Brain microvascular endothelial cell (primary cell): ENCODE results near the gene POC1B.

Source experiments
- DNase-seq: peaks from one replicate; pipeline ENCODE4 v3.0.0-alpha.2; 2020
- H3K27ac ChIP-seq: fragments of 250-450 bp; sonication (Bioruptor Pico); 2 replicates; pipeline ENCODE4 v1.5.1; 2020; ENCODE audit warnings: mild to moderate bottlenecking, moderate library complexity
- H3K27me3 ChIP-seq: fragments of 250-450 bp; sonication (Bioruptor Pico); replicated peaks from 2 replicates; pipeline ENCODE4 v1.5.1; 2020; ENCODE audit warnings: mild to moderate bottlenecking
- H3K36me3 ChIP-seq: fragments of 250-450 bp; sonication (Bioruptor Pico); replicated peaks from 2 replicates; pipeline ENCODE4 v1.5.1; 2020; ENCODE audit warnings: mild to moderate bottlenecking
- H3K4me3 ChIP-seq: 2 replicates; pipeline ENCODE4 v1.5.1; 2011; ENCODE audit warnings: low read depth, mild to moderate bottlenecking, control low read depth, low read length, moderate library complexity
- in situ Hi-C: cut with HindIII; loops from 2 replicates; pipeline ENCODE4 v1.10.0; 2017; ENCODE audit warnings: low sequenced_read_pairs, low pct_ligation_motif_present
- TF ChIP-seq, protein P1 (sequence below): IDR thresholded peaks from 2 replicates; pipeline ENCODE4 v1.5.1; 2011; ENCODE audit warnings: low read depth, mild to moderate bottlenecking, moderate library complexity, low read length, control low read depth, inconsistent platforms; ENCODE audit errors: missing control alignments

The POC1B gene

DNA sequence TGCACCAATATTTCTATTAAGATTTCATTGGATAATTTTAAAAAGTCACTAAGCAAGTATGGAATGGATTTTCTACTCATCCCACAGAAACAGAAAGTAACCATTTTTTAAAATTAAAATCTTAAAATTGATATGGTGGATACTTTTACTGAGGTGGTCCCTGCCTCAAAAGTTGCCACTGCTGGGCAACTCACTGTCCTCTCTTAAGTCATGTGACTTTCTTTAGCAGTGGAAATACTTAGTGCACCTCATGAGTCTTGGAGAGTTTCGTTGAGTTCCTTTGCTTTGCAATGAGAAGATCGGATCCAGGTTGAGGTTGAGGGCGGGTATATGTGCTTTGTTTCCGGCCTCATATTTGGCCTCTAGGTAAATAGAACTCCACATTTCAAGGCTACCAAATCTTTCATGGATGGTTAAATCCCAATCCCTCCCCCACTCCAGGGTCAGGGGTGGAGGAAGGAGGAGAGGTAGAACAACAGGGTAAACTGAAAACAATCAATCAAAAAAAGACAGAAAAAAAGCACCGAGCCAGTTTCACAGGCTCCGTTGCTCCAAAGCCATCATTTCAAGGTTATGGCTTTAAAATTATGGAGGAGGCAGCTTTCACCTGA lies 134.0 kb downstream of the POC1B start:
- DNase-seq: no peak
- H3K27ac ChIP-seq: peak overlapping the region; percentile 48
- no peaks in the 10 kb centered on the region for H3K36me3 ChIP-seq
- H3K4me3 ChIP-seq: no peak overlapping the region
- in situ Hi-C loops: no loop called here
- TF ChIP-seq, protein P1, sequence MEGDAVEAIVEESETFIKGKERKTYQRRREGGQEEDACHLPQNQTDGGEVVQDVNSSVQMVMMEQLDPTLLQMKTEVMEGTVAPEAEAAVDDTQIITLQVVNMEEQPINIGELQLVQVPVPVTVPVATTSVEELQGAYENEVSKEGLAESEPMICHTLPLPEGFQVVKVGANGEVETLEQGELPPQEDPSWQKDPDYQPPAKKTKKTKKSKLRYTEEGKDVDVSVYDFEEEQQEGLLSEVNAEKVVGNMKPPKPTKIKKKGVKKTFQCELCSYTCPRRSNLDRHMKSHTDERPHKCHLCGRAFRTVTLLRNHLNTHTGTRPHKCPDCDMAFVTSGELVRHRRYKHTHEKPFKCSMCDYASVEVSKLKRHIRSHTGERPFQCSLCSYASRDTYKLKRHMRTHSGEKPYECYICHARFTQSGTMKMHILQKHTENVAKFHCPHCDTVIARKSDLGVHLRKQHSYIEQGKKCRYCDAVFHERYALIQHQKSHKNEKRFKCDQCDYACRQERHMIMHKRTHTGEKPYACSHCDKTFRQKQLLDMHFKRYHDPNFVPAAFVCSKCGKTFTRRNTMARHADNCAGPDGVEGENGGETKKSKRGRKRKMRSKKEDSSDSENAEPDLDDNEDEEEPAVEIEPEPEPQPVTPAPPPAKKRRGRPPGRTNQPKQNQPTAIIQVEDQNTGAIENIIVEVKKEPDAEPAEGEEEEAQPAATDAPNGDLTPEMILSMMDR: no peak
- no peaks in the 10 kb centered on the region for H3K27me3 ChIP-seq

DNA sequence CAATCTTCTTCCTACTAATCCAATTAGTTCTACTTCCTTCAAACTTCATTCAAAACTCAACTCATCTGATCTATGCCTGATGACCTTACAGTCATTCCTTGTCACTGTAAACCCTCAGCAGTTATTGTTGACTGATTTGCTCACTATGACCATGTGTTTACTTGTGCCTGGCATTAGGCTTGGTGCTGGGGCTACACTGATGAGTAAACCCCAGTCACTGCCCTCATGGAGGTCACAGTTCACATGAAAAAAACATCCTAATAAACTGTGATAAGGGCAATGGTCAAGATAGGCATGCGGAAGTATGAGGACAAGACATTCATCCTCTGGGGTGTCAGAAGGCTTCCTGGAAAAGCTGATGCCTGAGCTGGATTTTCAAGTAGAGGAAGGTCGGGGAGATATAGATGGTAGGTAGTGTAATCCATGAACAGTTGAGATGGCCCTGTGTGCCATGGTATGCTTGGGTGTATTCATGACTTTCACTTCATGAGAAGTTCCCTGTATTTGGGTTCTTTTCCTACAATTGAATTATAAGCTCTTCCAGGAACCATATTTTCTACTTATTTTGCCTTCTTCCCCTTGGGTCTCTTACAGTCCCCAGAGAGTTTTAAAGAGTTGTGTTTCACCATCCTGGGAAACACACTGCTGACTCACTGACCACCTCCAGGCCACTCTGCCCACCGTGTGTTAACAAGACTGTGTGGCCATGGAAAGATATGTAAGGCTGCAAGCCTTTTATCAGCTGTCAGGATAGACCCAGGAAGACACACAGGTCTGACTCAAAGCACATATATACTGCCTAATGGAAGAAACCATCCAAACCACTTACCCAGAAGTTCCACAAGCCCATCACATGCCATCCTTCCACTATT lies 134.8 kb downstream of the POC1B start:
- in situ Hi-C loops: no loop called here
- no peaks in the 10 kb centered on the region for H3K27me3 ChIP-seq
- DNase-seq: peak; percentile 84
- H3K27ac ChIP-seq: peak overlapping the region; percentile 48
- TF ChIP-seq, protein P1: no peak
- H3K36me3 ChIP-seq: no peaks in the 10 kb centered on the region
- H3K4me3 ChIP-seq: no peak overlapping the region

DNA sequence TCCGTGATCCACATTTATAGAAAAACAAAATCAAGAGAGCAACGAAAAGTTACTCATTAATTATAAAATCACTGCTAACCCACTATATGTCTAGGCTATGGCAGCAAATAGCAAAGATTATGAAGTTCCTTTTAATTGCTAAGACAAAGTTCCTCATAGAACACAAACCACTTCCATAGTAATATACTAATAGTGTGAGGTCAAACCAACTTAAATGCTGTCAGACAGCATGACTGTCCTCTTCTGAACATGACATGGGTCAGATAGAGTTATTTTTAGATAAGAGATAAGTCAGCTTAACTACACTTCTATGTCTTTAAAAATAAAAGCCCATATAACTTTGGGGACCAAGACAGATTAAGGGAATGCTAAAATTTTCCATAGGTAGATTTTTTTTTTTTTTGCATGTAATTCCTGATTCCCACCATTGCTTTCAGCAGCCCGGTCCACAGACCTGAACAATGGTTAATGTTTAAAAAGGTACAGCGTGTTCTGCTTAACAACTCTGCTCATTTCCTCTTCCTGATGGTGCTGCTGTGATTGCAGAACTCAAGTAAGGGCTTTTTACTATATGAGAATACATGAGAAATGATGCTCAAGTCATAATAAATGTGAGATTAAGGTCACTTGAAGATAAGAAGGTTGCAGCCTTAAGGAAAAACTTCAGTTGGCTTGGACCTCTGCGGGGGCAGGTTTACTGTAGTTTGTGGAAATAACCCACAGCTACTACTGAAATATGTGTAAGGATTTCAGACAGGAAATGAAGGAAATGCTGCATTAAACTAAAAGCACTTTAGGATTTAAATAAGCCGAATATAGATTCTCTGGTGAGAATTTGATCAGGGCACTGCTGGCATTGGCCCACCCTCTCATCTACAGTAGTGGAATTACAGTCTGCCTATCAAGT lies 135.8 kb downstream of the POC1B start:
- DNase-seq: peak; percentile 40

DNA sequence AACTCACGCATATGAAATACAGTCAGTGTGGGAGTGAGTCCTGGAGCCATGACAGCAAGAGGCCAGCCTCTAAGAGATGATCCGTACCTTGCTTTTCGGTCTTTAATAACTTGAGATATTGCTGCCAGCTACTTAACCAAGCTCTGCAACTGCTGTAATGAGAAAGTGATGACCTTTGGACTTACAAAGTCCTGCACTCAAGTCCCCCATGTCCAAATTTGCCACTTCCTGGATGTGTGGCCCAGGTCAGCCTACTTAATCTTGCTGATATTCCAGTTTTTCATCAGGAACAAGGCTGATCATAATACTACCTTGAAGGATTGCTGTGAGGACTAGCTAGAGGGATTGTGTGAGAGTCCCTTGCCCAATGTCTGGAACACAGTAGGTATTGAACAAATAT lies 139.7 kb downstream of the POC1B start:
- Histone ChIP-seq H3K27me3 (no peaks in the 10 kb centered on the region), H3K4me3 (no peak overlapping the region), H3K27ac (no peak overlapping the region), H3K36me3 (no peaks in the 10 kb centered on the region)
- DNase-seq: no peak
- TF ChIP-seq, protein P1: no peak
- in situ Hi-C loops: no loop called here

More for the DNA sequence above, 135.8 kb downstream of the POC1B start:
- in situ Hi-C loops: no loop called here
- TF ChIP-seq, protein P1: no peak
- no peaks in the 10 kb centered on the region for H3K27me3 ChIP-seq
- no peaks in the 10 kb centered on the region for H3K36me3 ChIP-seq
- no peak overlapping the region for H3K4me3 ChIP-seq
- H3K27ac ChIP-seq: peak overlapping the region; percentile 48

DNA sequence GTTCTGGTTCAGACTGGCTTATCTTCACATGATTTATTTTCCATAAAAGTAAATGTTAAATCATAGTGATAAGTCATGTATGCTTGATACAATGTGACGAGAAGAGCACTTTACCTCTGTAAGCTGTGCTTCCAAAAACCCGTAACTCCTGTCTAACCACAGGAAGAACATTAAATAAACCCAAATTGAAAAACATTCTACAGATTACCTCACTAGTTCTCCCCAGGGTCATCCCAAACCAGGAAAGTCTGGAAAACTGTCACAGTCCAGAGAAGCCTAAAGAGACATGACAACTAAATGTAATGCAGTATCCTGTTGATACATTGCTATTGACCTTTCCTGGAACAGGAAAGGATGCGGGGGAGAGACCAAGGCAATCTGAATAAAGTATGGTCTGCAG lies 141.0 kb downstream of the POC1B start:
- Histone ChIP-seq H3K4me3 (no peak overlapping the region), H3K27ac (peak overlapping the region; percentile 8), H3K36me3 (no peaks in the 10 kb centered on the region), H3K27me3 (no peaks in the 10 kb centered on the region)
- TF ChIP-seq, protein P1: no peak
- no peak for DNase-seq
- in situ Hi-C loops: no loop called here
